Stimulated activated CD8-positive, alpha-beta memory T cell treated with anti-CD3 and anti-CD28 coated beads, Interleukin-12 subunit alpha, Interleukin-12 subunit beta, amount 100 ng/mL, for 24 hours (primary cell): ENCODE measurements around the gene FASTK.

ENCODE experiments used
- DNase-seq: peaks from one replicate; pipeline ENCODE4 v3.0.0-alpha.2; 2020; ENCODE audit errors: extremely low read depth

Gene FASTK

GRCh38 chr7:151099486-151100211 is 19.0 kb upstream of the FASTK start:
- DNase-seq, result no peak

- no peak for DNase-seq
Measured at GRCh38 chr7:151095828-151096475, 15.3 kb upstream of the FASTK start.

DNA sequence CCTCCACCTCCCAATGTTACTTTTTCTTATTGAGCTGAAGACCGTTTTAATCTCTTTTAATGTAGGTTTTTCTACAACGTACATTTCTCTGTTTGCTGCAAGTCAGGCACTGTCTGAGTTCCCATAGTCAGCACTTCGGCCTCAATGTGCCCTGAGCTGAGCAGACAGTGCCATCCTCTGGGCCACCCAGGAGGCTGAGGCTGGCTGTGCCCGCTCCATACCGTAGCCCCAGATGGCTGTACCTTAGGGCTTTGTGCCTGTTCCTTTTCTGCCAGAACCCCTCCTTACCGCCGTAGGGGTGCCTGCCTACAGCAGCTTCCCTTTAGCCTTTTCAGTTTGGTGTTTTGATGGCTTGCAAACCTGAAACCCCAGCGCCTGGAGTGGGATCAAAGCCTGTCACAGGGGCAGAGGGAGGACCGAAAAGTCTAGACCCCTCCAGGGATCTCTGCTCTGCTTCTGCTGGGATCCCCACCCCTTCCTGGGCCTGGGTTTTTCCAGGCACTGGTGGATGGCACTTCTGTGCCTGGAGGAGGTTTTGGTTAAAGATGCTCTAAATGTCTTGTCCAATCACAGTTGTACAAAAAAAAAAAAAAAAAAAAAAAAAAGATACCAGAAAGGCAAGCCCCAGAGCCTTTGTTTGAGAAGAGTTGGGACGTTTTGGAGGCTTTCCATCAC is 14.7 kb upstream of the FASTK start:
- DNase-seq, result no peak

GRCh38 chr7:151094675-151095074 is 14.1 kb upstream of the FASTK start:
- DNase-seq, result no peak

GRCh38 chr7:151093748-151094147 is 13.1 kb upstream of the FASTK start:
- no peak for DNase-seq

GRCh38 chr7:151091988-151092387 is 11.4 kb upstream of the FASTK start:
- DNase-seq, result no peak

DNA sequence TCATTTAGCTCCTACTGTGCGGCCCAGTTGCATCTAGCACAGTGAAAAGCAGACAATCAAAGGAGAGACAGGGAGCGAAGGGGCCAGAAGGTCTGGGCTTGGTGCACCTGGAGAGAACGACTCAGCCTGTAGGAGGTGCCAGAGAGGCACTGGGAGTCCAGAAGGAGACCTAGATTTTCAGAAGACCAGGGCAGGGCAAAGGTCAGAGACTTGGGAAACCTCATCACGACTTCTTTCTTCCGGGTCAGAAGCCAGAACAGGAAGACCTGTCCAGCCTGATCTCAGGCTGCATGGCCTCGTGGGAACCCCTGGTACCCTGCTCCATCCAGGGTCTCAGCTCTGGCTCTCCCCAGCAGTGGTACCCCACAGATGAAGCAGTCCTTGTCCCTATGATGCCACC is 10.8 kb upstream of the FASTK start:
- no peak for DNase-seq

GRCh38 chr7:151091003-151091402 is 10.4 kb upstream of the FASTK start:
- no peak for DNase-seq

GRCh38 chr7:151089893-151090730 is 9.5 kb upstream of the FASTK start:
- DNase-seq, result no peak

- DNase-seq, result no peak
Measured at GRCh38 chr7:151088856-151089699, 8.5 kb upstream of the FASTK start.

DNA sequence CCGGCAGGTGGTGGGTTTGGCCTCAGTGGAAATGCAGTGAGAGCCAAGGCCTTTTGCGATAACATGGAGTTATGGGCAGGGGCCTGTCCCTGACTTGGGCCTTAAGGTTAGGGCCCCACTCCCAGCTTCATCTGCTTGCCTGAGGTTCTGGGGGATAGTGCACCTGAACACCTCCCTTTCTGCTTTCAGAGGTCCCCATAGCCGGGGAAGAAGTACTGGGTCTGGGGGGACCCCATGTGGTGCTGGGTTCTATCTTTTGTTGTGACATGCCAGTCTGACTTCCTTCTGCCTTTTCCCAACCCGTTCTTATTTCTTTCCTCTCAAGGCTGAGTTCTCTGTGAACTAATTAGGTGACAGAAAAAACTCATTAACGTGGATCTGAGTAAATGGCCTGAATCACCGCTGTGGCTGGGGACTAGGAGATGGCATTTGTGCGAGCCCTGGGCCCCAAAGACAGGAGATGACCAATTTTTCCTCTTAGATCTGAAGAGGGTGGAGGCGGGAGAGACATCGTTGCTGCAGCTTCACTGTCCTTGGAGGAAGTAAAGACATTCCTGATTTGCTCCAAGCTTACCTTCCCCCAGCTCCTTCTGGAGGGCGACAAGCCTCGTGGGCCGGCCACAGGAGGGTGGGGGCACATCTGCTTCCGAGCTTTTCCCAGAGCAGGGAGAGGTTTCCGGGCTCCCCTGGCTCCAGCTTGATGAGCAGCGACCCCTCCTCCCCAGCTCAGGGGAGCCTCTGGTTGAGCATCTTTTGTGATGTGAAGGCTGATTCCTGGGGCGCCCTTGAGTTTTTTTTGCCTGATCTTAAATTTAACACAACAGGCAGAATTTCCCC is 7.6 kb upstream of the FASTK start:
- no peak for DNase-seq

DNA sequence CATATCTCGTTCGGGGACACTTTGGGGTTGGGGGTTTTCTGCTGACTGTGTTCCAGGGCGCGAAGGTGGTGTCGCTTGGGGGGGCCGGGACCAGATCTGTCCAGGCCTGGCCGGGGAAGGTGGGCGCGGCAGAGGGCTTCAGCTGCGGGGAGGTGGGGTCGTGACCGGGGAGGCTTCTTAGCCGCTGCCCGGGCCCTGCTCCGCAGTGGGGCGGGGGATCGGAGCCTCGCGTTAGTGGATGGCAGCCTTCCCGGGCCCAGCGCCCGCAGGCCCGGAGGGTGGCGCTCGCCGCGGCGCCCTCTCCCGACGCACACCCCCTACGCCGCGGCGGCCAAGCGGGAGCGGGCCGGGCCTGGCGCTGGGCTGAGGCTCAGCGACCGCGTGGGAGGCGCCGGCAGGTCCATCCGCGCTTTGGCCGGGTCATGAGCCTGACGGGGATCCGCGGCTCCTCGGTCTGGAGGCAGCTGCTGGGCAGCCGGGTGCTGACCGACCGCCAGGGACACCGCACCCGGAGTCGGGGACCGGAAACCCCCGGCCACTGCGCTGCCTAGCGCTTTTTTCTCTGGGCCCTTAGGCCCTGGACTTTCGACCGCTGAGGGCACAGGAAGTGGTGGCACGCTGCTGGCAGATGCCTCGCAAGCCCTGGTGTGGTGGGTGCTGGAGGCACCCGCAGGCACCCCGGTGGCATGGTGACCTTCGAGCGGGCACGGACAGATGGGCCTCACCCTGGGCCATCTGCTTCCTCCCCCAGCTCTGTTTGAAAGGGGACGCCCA is 6.8 kb upstream of the FASTK start:
- DNase-seq, result no peak

DNA sequence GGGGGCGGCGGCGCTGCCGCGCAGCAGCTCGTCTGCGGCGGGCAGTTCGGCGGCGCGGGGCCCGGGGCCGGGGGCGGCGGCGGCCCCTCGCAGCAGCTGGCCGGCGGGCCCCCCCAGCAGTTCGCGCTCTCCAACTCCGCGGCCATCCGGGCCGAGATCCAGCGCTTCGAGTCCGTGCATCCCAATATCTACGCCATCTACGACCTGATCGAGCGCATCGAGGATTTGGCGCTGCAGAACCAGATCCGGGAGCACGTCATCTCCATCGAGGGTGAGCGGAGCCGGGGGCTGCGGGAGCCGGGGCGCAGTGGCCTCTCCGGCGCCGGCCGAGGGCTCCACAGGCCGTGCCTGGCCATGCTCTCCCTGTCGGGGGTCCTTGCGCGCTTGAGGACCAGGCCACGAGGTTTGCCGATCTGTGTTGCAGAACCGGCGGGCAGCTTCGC is 6.2 kb upstream of the FASTK start:
- DNase-seq, result no peak

- no peak for DNase-seq
Measured at GRCh38 chr7:151085691-151086620, 5.3 kb upstream of the FASTK start, which contains the start of gene AGAP3. AGAP3 (plus strand) TSS chr7:151086475; CDS start chr7:151086742, 267 bp downstream.

DNA sequence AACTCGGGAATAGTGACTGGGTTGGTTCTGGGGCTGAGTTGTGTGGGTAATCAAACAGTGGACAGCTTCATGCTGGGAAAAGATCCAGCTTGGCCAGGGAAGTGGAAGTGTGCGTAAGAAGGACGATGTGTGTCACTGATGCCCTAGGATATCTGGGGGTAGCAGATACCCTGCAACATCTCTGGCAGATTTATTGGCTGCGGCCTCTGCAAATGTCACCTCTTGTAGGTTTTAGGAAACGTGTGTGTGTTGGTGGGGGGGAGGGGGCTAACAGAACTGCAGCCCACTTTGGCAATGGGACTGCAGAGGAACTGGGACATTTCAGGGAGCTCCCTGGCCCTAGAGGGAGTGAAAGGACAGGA is 4.7 kb upstream of the FASTK start:
- DNase-seq, result no peak

DNA sequence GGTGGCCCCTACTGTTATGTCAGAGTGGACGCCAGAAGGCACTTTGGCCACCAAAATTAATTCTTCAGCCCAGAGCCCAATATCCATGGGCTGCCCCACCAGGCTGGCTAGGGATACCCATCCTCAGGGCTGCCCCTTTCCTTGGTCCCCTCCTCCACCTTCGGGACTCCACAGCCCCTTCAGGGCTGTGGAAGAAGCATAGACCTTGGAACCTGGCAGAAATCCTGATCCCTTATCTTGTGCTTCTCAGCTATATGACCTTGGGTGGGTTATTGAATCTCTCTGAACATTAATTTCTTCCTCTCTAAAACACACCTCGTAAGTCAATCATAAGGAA is 3.2 kb upstream of the FASTK start:
- DNase-seq, result no peak

- DNase-seq, result peak; percentile 68
Measured at GRCh38 chr7:151083071-151083823, 2.6 kb upstream of the FASTK start, which contains the start of gene TMUB1. TMUB1 (minus strand) TSS chr7:151083493; CDS start chr7:151082563, 930 bp downstream.
